Measurements from ENCODE around the gene MC3R. TPM values are rescaled to one million over a fixed set of nuclear protein-coding genes. Genes with fewer than 3 reads are reported as not detected.

Gene MC3R
- total and polyA plus RNA-seq, 2 of the 8 experiments (the other 6 are each of a cell fraction or from before 2014, with no cell fraction given), result not detected

DNA sequence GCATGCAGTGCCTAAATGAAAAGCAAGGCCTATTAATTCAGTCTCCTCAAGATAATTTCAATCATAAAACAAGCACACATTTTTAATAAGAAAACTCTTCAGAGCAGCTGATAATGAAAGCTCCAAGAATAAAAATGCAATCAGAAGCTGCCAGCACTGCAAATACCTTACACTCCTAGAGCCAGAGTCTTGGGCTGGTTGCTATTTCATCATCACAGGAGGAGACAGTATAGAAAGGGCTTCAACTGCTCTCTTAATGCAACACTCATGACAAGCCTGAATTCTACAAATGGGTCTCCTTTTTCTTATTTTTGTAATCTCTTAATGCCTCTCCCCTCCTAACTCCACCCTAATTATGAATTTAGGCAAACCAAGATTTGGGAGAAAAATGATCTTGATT, 11.2 kb upstream of the MC3R start:
- no peak overlapping the region for H3K4me2 ChIP-seq (ENCODE audit: insufficient read depth in 1 of 2, low read depth in 2 of 2, low read length in 2 of 2)
- no peaks in the 10 kb centered on the region for H3K79me1 ChIP-seq (ENCODE audit: low read depth, low read length)
- H3K4me1 ChIP-seq (replicated peaks in 1 of 4; ENCODE audit: control insufficient read depth in 3 of 4, insufficient read depth in 4 of 4, low read length in 3 of 4), result no peaks in the 10 kb centered on the region
- H2AFZ ChIP-seq (ENCODE audit: low read length), result no peak overlapping the region
- H3K9me3 ChIP-seq (ENCODE audit: insufficient read depth in 2 of 2, low read depth in 1 of 2, low read length in 1 of 2), result peaks cover 51 to 67% of the 10 kb centered on the region in 2 experiments
- POLR2A ChIA-PET (ENCODE audit: partially characterized antibody), result no interaction called here
- no peak overlapping the region for H3K4me3 ChIP-seq (ENCODE audit: extremely low read depth in 1 of 4, insufficient read depth in 2 of 4, low read depth in 3 of 4, low read length in 4 of 4)
- DNase-seq (ENCODE audit: low read depth in 1 of 2, low spot score in 2 of 2) (no peak), FAIRE-seq (no peak)
- no peak overlapping the region for H2BK20ac ChIP-seq (ENCODE audit: low read length)
- H4K5ac ChIP-seq (ENCODE audit: insufficient read length, low read depth, low read length), result no peak overlapping the region
- H3K36me3 ChIP-seq (ENCODE audit: control insufficient read depth in 2 of 4, insufficient read depth in 4 of 4, low read length in 3 of 4), result no peaks in the 10 kb centered on the region
- H4K8ac ChIP-seq (ENCODE audit: extremely low read depth, insufficient read depth, low read length), result no peak overlapping the region
- H3K14ac ChIP-seq (ENCODE audit: insufficient read length), result no peak overlapping the region
- no peak overlapping the region for H2BK5ac ChIP-seq (ENCODE audit: low read depth, low read length)
- no peaks in the 10 kb centered on the region for H3K27me3 ChIP-seq (replicated peaks in 1 of 4; ENCODE audit: control insufficient read depth in 3 of 4, extremely low read depth in 1 of 4, insufficient read depth in 3 of 4, low read length in 3 of 4)
- no peak overlapping the region for H3K4ac ChIP-seq (replicated peaks; ENCODE audit: insufficient read length, low read depth, low read length)
- no peak overlapping the region for H3K56ac ChIP-seq (replicated peaks; ENCODE audit: insufficient read length, low read depth, low read length)
- CTCF ChIA-PET (ENCODE audit: partially characterized antibody), result interaction anchor here (0.6 to 0.9 kb wide), 2 partner anchors 37 to 97 kb away, joined by 3 to 4 read pairs; no protein-coding TSS in a partner anchor
- H4K91ac ChIP-seq (replicated peaks; ENCODE audit: insufficient read length, low read length), result no peak overlapping the region
- no peak overlapping the region for H2BK12ac ChIP-seq (ENCODE audit: low read depth, low read length)
- H4K20me1 ChIP-seq (replicated peaks in 1 of 2; ENCODE audit: control insufficient read depth in 1 of 2, insufficient read depth in 2 of 2, low read length in 2 of 2), result no peaks in the 10 kb centered on the region
- H3K23me2 ChIP-seq (ENCODE audit: low read depth, low read length), result no peaks in the 10 kb centered on the region
- no peak overlapping the region for H2BK15ac ChIP-seq (ENCODE audit: low read length)
- H3K23ac ChIP-seq (ENCODE audit: insufficient read length), result no peak overlapping the region
- H3K79me2 ChIP-seq (ENCODE audit: control insufficient read depth in 1 of 2, insufficient read depth in 2 of 2, low read length in 2 of 2), result no peaks in the 10 kb centered on the region
- H2AK5ac ChIP-seq (ENCODE audit: low read depth, low read length), result no peak overlapping the region
- H2BK120ac ChIP-seq (replicated peaks; ENCODE audit: low read depth, low read length), result no peak overlapping the region
- no peak overlapping the region for H3K27ac ChIP-seq (ENCODE audit: low read depth, low read length)
- no peak overlapping the region for H3K18ac ChIP-seq (ENCODE audit: extremely low read depth, low read length)
- H3K9ac ChIP-seq (replicated peaks in 1 of 4; ENCODE audit: extremely low read depth in 1 of 4, low read depth in 3 of 4, low read length in 3 of 4), result no peak overlapping the region
- TF ChIP-seq CHD1 (IDR thresholded peaks at IDR 0.05; ENCODE audit: low read depth, low read length) (no peak), RNF2 (IDR thresholded peaks at IDR 0.05; ENCODE audit: borderline replicate concordance, low read depth, low read length, missing control alignments, poor library complexity, severe bottlenecking) (no peak), CBX5 (IDR thresholded peaks at IDR 0.05; ENCODE audit: low read depth, low read length) (no peak), CEBPB (IDR thresholded peaks at IDR 0.05; ENCODE audit: low read depth, low read length) (no peak), TEAD4 (IDR thresholded peaks at IDR 0.05; ENCODE audit: low read depth, low read length) (no peak), YY1 (IDR thresholded peaks at IDR 0.05; ENCODE audit: low read depth, low read length) (no peak), CBX8 (IDR thresholded peaks at IDR 0.05; ENCODE audit: borderline replicate concordance, low read depth, low read length) (no peak), POLR2A (IDR thresholded peaks at IDR 0.05; ENCODE audit: control extremely low read depth in 1 of 2, low read depth in 2 of 2, low read length in 2 of 2) (no peak), BACH1 (IDR thresholded peaks at IDR 0.05; ENCODE audit: low read length) (no peak), TBP (IDR thresholded peaks at IDR 0.05; ENCODE audit: low read depth, low read length) (no peak), SIX5 (IDR thresholded peaks at IDR 0.05; ENCODE audit: low read depth, low read length) (no peak), GTF2F1 (IDR thresholded peaks at IDR 0.05; ENCODE audit: borderline replicate concordance, low read depth, low read length) (no peak), EP300 (IDR thresholded peaks at IDR 0.05; ENCODE audit: borderline replicate concordance in 1 of 2, low read depth in 2 of 2, low read length in 2 of 2) (no peak)
- TF ChIP-seq, protein P1, sequence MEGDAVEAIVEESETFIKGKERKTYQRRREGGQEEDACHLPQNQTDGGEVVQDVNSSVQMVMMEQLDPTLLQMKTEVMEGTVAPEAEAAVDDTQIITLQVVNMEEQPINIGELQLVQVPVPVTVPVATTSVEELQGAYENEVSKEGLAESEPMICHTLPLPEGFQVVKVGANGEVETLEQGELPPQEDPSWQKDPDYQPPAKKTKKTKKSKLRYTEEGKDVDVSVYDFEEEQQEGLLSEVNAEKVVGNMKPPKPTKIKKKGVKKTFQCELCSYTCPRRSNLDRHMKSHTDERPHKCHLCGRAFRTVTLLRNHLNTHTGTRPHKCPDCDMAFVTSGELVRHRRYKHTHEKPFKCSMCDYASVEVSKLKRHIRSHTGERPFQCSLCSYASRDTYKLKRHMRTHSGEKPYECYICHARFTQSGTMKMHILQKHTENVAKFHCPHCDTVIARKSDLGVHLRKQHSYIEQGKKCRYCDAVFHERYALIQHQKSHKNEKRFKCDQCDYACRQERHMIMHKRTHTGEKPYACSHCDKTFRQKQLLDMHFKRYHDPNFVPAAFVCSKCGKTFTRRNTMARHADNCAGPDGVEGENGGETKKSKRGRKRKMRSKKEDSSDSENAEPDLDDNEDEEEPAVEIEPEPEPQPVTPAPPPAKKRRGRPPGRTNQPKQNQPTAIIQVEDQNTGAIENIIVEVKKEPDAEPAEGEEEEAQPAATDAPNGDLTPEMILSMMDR (IDR thresholded peaks at IDR 0.05; ENCODE audit: control extremely low read depth in 1 of 3, insufficient read depth in 1 of 3, low read depth in 1 of 3, low read length in 3 of 3), result no peak
